Adrenal gland (tissue), 12 donors: ENCODE measurements around the gene TMEM184C. TPM values are rescaled to one million over a fixed set of nuclear protein-coding genes. Genes with fewer than 3 reads are reported as not detected.

Experiments
- DNase-seq, 7 donors: peaks; one replicate each; pipeline ENCODE4 v3.0.0-alpha.2; 2019 to 2020
- H3K27ac ChIP-seq, 5 donors: fragments of 200-600 bp; sonication (generic) in 4 of 5; 1 replicate in 3 of 5; 2 replicates in 2 of 5; pipeline versions ENCODE4 v1.5.1 to v1.8.0; 2016 to 2020; ENCODE audit warnings: mild to moderate bottlenecking in 1 of 5
- H3K27me3 ChIP-seq: fragments of 200-600 bp; 2 replicates; pipeline ENCODE4 v1.8.0; 2021
- H3K36me3 ChIP-seq, 2 donors: fragments of 200-600 bp; replicated peaks in 1 of 2; 1 replicate in 1 of 2; 2 replicates in 1 of 2; pipeline versions ENCODE4 v1.5.1 to v1.8.0; 2018 to 2022
- H3K4me1 ChIP-seq, 2 donors: fragments of 200-600 bp; replicated peaks in 1 of 2; 1 replicate in 1 of 2; 2 replicates in 1 of 2; pipeline versions ENCODE4 v1.5.1 to v1.8.0; 2018 to 2021
- H3K4me3 ChIP-seq, 4 donors: fragments of 200-600 bp; sonication (generic) in 3 of 4; one replicate each; pipeline ENCODE4 v1.5.1; 2016 to 2018
- H3K9me3 ChIP-seq, 3 donors: fragments of 200-600 bp; sonication (generic) in 1 of 3; replicated peaks in 1 of 3; 1 replicate in 2 of 3; 2 replicates in 1 of 3; pipeline versions ENCODE4 v1.5.1 to v1.8.0; 2016 to 2021
- CTCF ChIP-seq, 6 experiments: fragments of 450-650 bp in 4 of 6; fragments of 200-600 bp in 2 of 6; sonication (generic) in 1 of 6; IDR thresholded peaks; 1 replicate in 5 of 6; 2 replicates in 1 of 6; pipeline versions ENCODE4 v1.5.1 to v1.8.0; 2016 to 2021; ENCODE audit warnings: antibody characterized with exemption in 6 of 6, mild to moderate bottlenecking in 2 of 6, moderate library complexity in 1 of 6
- POLR2A ChIP-seq, 2 donors: fragments of 450-650 bp; IDR thresholded peaks; one replicate each; pipeline ENCODE4 v1.6.1; 2017; ENCODE audit warnings: antibody characterized with exemption in 2 of 2, mild to moderate bottlenecking in 2 of 2, moderate library complexity in 1 of 2
- WGBS, 4 donors: extraction: QIAGEN DNeasy Blood & Tissue Kit in 2 of 4; methylation state at CpG; one replicate each; pipeline versions ENCODE4 v1.1.5 to v1.1.7; 2013 to 2017; 5-methylcytosine and 5-hydroxymethylcytosine counted together
- intact Hi-C, 2 donors: fragments of 100-400 bp; cut with DNase I; formaldehyde crosslinking; loops; one replicate each; pipeline versions ENCODE4 v1.14.1 to v1.15.0; 2022 to 2023
- polyA plus RNA-seq, 3 donors: library from polyadenylated mRNA; stranded (reverse); fragments of 200-250 nt in 2 of 3; fragments of 350-450 nt in 1 of 3; fragmentation: Illumina TruSeq in 1 of 3; extraction: RNeasy Lipid Tissue Mini Kit (QIAGEN cat#74804) in 1 of 3; gene quantifications; one replicate each; pipeline ENCODE4 v1.2.3, GENCODE V29; 2013 to 2014
- total RNA-seq, 9 donors: library from RNA; depleted of rRNA in 4 of 9; stranded (reverse); fragments of >200 nt in 4 of 9; fragments of 120-200 nt in 1 of 9; fragmentation: NEBNext Ultra II Directional in 1 of 9; extraction: Animal tissue kit (Norgen Biotek cat#: 25700) in 1 of 9; gene quantifications; one replicate each; pipeline versions ENCODE4 v1.1.0 to v1.2.4, GENCODE V29; 2013 to 2023
- donor health status: healthy with polysubstance abuse.
- donor health status: Bipolar disorder and iron deficiency.
- donor health status: DM: yes; HTN: yes; CAD: no.
- donor health status: DM: no; HTN: no; CAD: no.
- donor health status: DM: no; HTN: no; CAD: no.
- donor health status: DM: yes; HTN: yes; CAD: no.

Gene TMEM184C
- total and polyA plus RNA-seq, 12 donors, result 4.0 to 63.8 (median 40.6) TPM

GRCh38 chr4:147576084-147576483, 41.1 kb upstream of the TMEM184C start:
- intact Hi-C loops, result no loop called here
- no peak overlapping the region for H3K27ac ChIP-seq
- H3K4me3 ChIP-seq, result no peak overlapping the region
- 83 to 87% (median 84%) methylated on average over 3 of the region's 3 CpGs for WGBS, 4 donors
- TF ChIP-seq CTCF (IDR thresholded peaks at IDR 0.05) (no peak), POLR2A (IDR thresholded peaks at IDR 0.05) (no peak)
- no peaks in the 10 kb centered on the region for H3K36me3 ChIP-seq
- no peak for DNase-seq
- no peaks in the 10 kb centered on the region for H3K27me3 ChIP-seq
- no peaks in the 10 kb centered on the region for H3K4me1 ChIP-seq
- H3K9me3 ChIP-seq, result no peaks in the 10 kb centered on the region

- peak in 6 of 7 donors; percentile 33 to 64 (median 40) for DNase-seq
- H3K36me3 ChIP-seq, result no peaks in the 10 kb centered on the region
Observed at GRCh38 chr4:147578051-147578476, 39.1 kb upstream of the TMEM184C start.

GRCh38 chr4:147578593-147578992, 38.6 kb upstream of the TMEM184C start:
- no peak for DNase-seq
- no peak for TF ChIP-seq CTCF (IDR thresholded peaks at IDR 0.05)
- TF ChIP-seq POLR2A (IDR thresholded peaks at IDR 0.05), result no peak
- no peaks in the 10 kb centered on the region for H3K9me3 ChIP-seq
- H3K27ac ChIP-seq, result no peak overlapping the region
- no peaks in the 10 kb centered on the region for H3K4me1 ChIP-seq
- WGBS, 4 donors, result 78 to 90% (median 80%) methylated on average over 3 of the region's 3 CpGs
- H3K36me3 ChIP-seq, result no peaks in the 10 kb centered on the region
- intact Hi-C loops, result no loop called here
- H3K4me3 ChIP-seq, result no peak overlapping the region
- H3K27me3 ChIP-seq, result no peaks in the 10 kb centered on the region

More at GRCh38 chr4:147578051-147578476, 39.1 kb upstream of the TMEM184C start:
- H3K4me3 ChIP-seq, result no peak overlapping the region
- no peaks in the 10 kb centered on the region for H3K27me3 ChIP-seq
- intact Hi-C loops, result no loop called here
- no peak for TF ChIP-seq CTCF (IDR thresholded peaks at IDR 0.05)
- no peak for TF ChIP-seq POLR2A (IDR thresholded peaks at IDR 0.05)
- 64 to 71% (median 67%) methylated on average over 6 of the region's 6 CpGs for WGBS, 4 donors
- H3K9me3 ChIP-seq, result no peaks in the 10 kb centered on the region
- H3K4me1 ChIP-seq, result no peaks in the 10 kb centered on the region
- H3K27ac ChIP-seq, result no peak overlapping the region

- H3K36me3 ChIP-seq, result no peaks in the 10 kb centered on the region
- H3K27me3 ChIP-seq, result no peaks in the 10 kb centered on the region
- intact Hi-C loops, result no loop called here
- no peak for DNase-seq
- H3K4me3 ChIP-seq, result no peak overlapping the region
- H3K27ac ChIP-seq, result no peak overlapping the region
- 32 to 52% (median 34%) methylated on average over 1 of the region's 1 CpG for WGBS, 4 donors
- H3K9me3 ChIP-seq, result no peaks in the 10 kb centered on the region
- no peaks in the 10 kb centered on the region for H3K4me1 ChIP-seq
- no peak for TF ChIP-seq CTCF (IDR thresholded peaks at IDR 0.05)
- no peak for TF ChIP-seq POLR2A (IDR thresholded peaks at IDR 0.05)
Observed at GRCh38 chr4:147580396-147580795, 36.8 kb upstream of the TMEM184C start.
